ENCODE measurements around the gene ZNF827. TPM values are rescaled to one million over a fixed set of nuclear protein-coding genes. Genes with fewer than 3 reads are reported as not detected.

ZNF827 gene
- total and polyA plus RNA-seq, 2 of the 13 experiments (the other 11 are each of a cell fraction or from before 2014, with no cell fraction given): 2.8 TPM

- intact Hi-C loops (cut with micrococcal nuclease; ENCODE audit: unreplicated experiment): no loop called here
- Histone ChIP-seq H3K4me2 (ENCODE audit: low read depth, low read length) (no peak overlapping the region), H3K79me2 (ENCODE audit: insufficient read depth, low read length) (no peaks in the 10 kb centered on the region), H3K27me3 (ENCODE audit: control insufficient read depth in 1 of 2, insufficient read depth in 2 of 2, low read length in 2 of 2) (no peaks in the 10 kb centered on the region; a peak in 1 of 5 replicates), H3K9me3 (ENCODE audit: low read length) (no peaks in the 10 kb centered on the region), H3K9ac (ENCODE audit: insufficient read depth, low read depth, low read length) (no peak overlapping the region), H3K4me3 (replicated peaks in 1 of 3; ENCODE audit: insufficient read depth in 1 of 3, low read depth in 2 of 3, low read length in 3 of 3) (no peak overlapping the region), H3K4me1 (ENCODE audit: insufficient read depth, low read length) (no peaks in the 10 kb centered on the region), H3K27ac (ENCODE audit: extremely low read length, insufficient read depth, low read length) (no peak overlapping the region), H4K20me1 (ENCODE audit: insufficient read depth, low read length) (no peaks in the 10 kb centered on the region), H2AFZ (ENCODE audit: low read length) (no peak overlapping the region), H3K36me3 (replicated peaks in 1 of 2; ENCODE audit: control insufficient read depth in 1 of 2, insufficient read depth in 2 of 2, low read length in 2 of 2) (no peaks in the 10 kb centered on the region)
- 86% methylated on average over 3 of the region's 3 CpGs for WGBS (ENCODE audit: low lambda C conversion rate)
- ChIA-PET POLR2A (no interaction called here), CTCF (ENCODE audit: low intra/inter-chr PET ratio, low total read pairs) (no interaction called here)
- no TSS peak for BruUV-seq (replicated peaks)
- DNase-seq (ENCODE audit: low spot score) (no peak), FAIRE-seq (no peak), ATAC-seq (no peak)
- in situ Hi-C loops (cut with HindIII; ENCODE audit: extremely low pct_ligation_motif_present, low pct_unique_long_range_greater_than_20kb): no loop called here
- TF ChIP-seq ZNF431 (CRISPR knock-in tag; IDR thresholded peaks at IDR 0.05; ENCODE audit: borderline replicate concordance, low read depth): no peak
- no peak for TF ChIP-seq ZFP90 (CRISPR knock-in tag; IDR thresholded peaks at IDR 0.05; ENCODE audit: borderline replicate concordance)
- TF ChIP-seq ZNF674 (CRISPR knock-in tag; IDR thresholded peaks at IDR 0.05; ENCODE audit: low read depth): no peak
- TF ChIP-seq SP2 (CRISPR knock-in tag; IDR thresholded peaks at IDR 0.05): no peak
- TF ChIP-seq KDM5B (CRISPR knock-in tag; IDR thresholded peaks at IDR 0.05; ENCODE audit: borderline replicate concordance): no peak
- TF ChIP-seq KLF11 (CRISPR knock-in tag; IDR thresholded peaks at IDR 0.05): no peak
- no peak for TF ChIP-seq SMARCE1 (IDR thresholded peaks at IDR 0.05; ENCODE audit: borderline replicate concordance)
- TF ChIP-seq ZBTB14 (CRISPR knock-in tag; IDR thresholded peaks at IDR 0.05): no peak
- no peak for TF ChIP-seq ERF (CRISPR knock-in tag; IDR thresholded peaks at IDR 0.05)
- no peak for TF ChIP-seq MED8 (CRISPR knock-in tag; IDR thresholded peaks at IDR 0.05; ENCODE audit: insufficient replicate concordance)
- no peak for TF ChIP-seq HMGXB3 (CRISPR knock-in tag; IDR thresholded peaks at IDR 0.05; ENCODE audit: borderline replicate concordance)
- TF ChIP-seq, protein P1, sequence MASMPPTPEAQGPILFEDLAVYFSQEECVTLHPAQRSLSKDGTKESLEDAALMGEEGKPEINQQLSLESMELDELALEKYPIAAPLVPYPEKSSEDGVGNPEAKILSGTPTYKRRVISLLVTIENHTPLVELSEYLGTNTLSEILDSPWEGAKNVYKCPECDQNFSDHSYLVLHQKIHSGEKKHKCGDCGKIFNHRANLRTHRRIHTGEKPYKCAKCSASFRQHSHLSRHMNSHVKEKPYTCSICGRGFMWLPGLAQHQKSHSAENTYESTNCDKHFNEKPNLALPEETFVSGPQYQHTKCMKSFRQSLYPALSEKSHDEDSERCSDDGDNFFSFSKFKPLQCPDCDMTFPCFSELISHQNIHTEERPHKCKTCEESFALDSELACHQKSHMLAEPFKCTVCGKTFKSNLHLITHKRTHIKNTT (CRISPR knock-in tag; IDR thresholded peaks at IDR 0.05): no peak
- no peak for TF ChIP-seq ZNF672 (CRISPR knock-in tag; IDR thresholded peaks at IDR 0.05)
- TF ChIP-seq ZNF83 (CRISPR knock-in tag; IDR thresholded peaks at IDR 0.05; ENCODE audit: borderline replicate concordance): no peak
- TF ChIP-seq RBM39 (IDR thresholded peaks at IDR 0.05; ENCODE audit: low read depth, low read length, poor library complexity, severe bottlenecking): no peak
- TF ChIP-seq, protein P2, sequence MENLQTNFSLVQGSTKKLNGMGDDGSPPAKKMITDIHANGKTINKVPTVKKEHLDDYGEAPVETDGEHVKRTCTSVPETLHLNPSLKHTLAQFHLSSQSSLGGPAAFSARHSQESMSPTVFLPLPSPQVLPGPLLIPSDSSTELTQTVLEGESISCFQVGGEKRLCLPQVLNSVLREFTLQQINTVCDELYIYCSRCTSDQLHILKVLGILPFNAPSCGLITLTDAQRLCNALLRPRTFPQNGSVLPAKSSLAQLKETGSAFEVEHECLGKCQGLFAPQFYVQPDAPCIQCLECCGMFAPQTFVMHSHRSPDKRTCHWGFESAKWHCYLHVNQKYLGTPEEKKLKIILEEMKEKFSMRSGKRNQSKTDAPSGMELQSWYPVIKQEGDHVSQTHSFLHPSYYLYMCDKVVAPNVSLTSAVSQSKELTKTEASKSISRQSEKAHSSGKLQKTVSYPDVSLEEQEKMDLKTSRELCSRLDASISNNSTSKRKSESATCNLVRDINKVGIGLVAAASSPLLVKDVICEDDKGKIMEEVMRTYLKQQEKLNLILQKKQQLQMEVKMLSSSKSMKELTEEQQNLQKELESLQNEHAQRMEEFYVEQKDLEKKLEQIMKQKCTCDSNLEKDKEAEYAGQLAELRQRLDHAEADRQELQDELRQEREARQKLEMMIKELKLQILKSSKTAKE (CRISPR knock-in tag; IDR thresholded peaks at IDR 0.05; ENCODE audit: borderline replicate concordance): no peak
Measured at GRCh38 chr4:145720656-145721055, 218.0 kb downstream of the ZNF827 start.

Data from HepG2 (cell line).